Fibroblast of gingiva (primary cell): ENCODE data around the gene LMO4.

Source experiments
- DNase-seq: peaks from one replicate; pipeline ENCODE4 v3.0.0-alpha.2; 2011; ENCODE audit warnings: low read depth

Gene LMO4

GRCh38 chr1:87328272-87329050 lies at the start of gene LMO4:
Gene LMO4 (plus strand): TSS chr1:87328880. CDS start chr1:87332016, 3,136 bp downstream.
- DNase-seq: peak; percentile 99

- no peak for DNase-seq
Observed at GRCh38 chr1:87279536-87279875, 49.2 kb upstream of the LMO4 start.

GRCh38 chr1:87279966-87280535 lies 48.6 kb upstream of the LMO4 start:
- peak; percentile 9 for DNase-seq

DNA sequence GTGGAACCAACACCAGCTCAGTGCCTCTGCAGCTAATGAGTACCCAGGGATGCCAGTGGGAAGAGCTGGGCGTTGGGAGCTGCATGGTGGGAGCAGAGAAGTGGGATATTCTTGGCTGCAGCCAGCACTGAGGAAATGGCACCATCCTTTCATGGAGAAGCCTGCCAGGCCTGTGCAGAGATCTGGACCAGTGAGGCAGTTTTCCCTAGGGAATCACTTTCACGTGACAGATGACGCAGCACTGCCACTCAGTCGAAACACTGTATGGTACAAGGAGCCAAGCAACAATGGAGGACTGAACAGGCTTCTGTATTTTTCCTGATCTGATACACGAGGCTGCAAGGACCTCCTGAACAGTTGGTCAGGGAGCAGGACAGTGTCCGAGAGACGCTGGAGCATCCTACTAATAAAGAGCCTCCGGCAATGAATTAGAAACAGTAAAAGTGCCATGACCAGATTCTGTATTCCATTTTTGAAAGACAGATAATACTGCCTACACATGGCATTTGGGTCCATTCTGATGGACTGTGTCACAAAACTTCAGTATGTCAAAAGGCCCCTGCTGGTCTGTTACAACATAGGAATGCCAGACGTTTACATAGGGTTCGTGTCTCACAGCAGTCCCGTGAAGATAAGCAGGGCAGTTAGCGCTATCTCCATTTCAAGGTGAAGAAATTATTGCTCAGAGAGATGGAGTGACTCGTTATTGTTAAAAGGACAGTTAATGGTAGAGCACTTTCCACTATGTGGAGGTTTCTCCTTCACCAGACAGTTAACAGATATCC lies 44.0 kb upstream of the LMO4 start:
- DNase-seq: no peak

DNA sequence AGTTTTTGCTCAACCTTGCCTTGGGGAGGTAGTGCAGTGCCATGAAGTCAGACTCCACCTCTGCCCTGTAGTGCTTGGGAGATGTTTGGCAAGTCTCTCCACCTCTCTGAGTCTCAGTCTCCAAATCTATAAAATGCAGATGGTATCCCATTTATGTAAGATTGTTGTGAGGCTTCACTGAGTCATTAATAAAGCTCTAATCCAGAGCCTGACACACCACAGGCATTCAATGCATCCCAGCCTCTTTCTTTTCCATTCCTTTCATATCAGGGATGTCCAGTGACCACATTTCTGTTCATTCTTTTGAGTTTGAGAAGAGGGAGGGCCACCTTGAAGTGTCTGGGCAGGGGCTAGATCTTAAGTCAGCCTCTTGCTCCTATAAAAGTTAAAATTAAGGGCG lies 37.6 kb upstream of the LMO4 start:
- no peak for DNase-seq

DNA sequence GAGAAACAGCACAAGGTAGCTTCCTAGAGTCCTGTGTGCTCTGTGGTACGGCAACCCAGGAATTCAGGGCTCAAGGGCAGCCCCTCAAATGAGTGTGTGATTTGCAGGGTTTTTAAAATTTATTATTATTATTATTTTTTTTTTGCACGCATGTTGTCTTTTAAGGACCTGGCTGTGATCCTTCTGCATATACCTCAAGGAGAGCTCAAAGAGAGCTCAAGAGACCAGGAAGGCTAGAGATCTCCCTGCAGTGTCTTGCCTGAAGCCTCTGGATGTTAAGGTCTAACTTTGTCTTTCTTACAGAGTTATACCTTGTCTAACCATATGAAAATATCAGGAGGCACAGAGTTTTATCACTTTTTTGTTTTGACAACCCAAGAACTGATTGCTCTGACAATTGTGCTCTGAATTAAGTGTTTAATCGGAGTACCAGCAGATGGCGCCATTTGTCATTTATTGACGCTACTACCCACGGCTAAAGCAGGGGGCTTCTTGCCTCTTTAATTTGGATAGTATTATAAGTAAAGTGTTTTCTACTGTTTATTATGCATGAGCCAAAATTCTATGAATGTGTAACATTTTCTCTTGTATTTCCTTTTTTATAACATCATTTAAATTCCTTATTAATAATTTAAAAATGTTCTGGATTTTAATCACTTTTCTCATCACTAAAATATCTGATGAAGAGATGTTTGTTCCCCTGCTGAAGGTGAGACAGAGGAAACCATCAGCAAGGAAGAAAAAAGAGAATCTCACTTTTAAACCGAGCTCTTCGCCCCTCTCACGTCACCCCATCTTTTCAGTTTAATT lies 35.8 kb upstream of the LMO4 start:
- DNase-seq: peak; percentile 32

- no peak for DNase-seq
Observed at GRCh38 chr1:87294633-87295032, 34.0 kb upstream of the LMO4 start.

DNA sequence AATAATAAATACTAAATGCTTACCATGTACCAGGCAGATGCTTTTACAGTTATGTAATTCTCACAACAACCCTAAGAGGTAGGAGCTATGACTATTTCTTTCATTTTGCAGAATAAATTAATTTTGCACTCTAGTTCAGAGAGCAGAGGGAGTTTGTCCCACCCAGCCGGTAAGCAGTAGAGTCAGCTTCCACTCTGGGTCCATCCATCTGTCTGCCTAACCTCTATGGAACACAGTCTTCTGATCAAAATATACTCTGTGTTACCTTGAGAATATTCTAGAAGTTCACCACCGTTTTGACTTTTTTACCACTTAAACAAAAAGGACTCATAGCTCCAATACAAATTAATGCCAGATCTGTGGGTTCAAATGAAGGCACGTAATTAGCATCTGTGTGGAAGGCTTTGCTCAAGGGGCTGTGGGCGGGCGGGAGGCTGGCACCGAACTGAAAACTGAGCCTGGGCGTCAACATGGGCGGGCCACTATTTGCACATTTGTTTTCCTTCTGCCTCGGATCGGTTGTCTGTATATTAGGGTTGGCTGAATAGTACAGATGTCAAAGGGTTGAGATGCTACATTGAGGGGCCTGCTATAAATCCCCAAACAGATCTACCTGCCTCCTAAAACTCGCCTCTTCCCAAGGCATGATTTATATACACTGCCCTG lies 33.1 kb upstream of the LMO4 start:
- DNase-seq: no peak

DNA sequence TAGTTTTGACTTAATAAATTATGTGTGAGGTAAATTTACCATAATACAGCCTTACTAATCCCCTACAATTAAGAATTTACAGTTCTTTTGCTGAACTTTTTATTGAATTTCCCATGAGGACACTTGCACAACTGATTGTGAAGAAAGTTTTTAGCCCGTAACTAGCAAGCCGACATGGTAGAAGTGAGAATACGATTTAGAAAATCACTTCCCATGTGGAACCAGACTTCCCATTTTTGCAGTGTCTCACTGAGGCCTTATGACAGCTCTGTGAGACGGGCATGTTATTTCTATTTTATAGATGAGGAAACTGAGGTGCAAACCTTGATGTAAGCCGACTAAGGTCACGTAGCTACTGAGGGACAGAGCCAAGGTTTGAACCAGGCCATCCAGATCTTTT lies 32.5 kb upstream of the LMO4 start:
- DNase-seq: no peak

- DNase-seq: no peak
Observed at GRCh38 chr1:87299661-87300060, 29.0 kb upstream of the LMO4 start.

DNA sequence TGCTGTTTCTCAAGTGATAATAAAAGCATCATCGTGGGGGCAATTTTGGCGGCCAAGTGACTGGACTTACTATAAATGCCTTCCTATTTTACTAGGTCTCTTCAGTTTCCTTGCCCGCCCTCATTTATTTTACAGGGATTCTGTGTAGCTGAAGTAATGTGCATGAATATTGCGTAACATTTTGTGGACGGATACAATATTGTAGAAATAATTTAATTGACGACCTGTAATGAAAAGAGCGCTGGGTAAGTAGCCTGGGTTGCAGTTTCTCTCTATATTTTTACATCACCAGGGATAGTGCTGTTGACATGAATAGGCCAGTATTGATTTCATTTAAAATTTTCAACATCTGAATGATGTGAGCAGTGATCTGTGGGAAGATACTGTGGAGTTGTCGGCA lies 28.1 kb upstream of the LMO4 start:
- no peak for DNase-seq

DNA sequence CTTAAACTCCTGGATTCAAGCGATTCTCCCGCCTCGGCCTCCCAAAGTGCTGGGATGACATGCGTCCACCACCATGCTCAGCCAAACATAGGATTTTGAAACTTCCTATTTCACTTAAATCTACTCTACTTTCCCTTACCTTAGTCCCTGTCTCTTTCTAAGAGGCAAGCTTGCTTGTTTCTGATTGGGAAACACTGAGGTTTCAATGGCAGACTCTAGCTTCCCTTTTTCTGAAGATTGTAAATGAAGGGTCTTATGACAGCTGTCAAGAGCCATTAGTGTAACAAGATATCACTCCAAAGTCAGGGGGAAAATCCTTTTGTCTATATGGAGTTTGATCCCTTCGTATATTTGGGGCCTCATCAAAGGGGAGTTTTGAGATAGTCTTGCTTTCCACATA lies 23.5 kb upstream of the LMO4 start:
- no peak for DNase-seq

GRCh38 chr1:87305762-87306161 lies 22.9 kb upstream of the LMO4 start:
- DNase-seq: peak; percentile 59

GRCh38 chr1:87307306-87307705 lies 21.4 kb upstream of the LMO4 start:
- no peak for DNase-seq

DNA sequence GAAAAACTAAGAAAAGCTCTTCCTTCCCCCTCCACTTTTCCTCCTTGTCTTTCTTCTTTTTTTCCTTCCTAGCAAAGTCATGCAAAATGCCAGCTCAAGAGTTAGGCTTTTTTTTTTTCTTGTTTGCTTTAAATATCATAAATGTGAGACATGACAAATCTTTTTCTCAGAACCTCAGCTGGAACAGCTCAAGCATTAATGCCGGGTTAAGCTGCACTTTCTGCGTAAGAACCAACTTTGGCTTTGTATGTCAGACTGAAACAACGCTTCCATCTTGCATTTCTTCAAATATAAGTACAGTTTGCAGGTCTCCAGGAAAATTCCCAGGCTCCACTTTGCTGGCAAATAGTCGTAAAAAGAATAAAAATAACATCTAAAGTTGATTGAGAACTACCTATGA lies 20.7 kb upstream of the LMO4 start:
- DNase-seq: no peak

DNA sequence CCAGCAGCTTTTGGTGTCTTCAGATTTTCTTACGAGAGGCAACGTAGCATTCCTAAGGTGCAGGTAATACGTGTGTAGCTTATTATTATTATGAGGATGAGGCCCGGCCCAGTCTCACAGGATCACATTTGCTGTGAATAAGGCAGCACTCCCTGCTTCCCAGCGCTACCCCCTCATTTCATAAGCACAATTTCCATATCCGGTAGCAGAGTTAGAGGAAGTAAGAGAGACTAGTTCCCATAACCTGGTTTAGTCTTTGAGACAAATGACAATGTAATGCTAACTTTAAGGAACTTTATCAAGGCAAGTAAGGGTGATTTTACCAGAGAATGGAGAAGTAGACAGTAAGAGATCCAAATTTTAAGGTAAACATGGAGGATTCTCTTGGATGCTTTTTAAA lies 14.6 kb upstream of the LMO4 start:
- no peak for DNase-seq

- DNase-seq: no peak
Observed at GRCh38 chr1:87318056-87318650, 10.5 kb upstream of the LMO4 start.

DNA sequence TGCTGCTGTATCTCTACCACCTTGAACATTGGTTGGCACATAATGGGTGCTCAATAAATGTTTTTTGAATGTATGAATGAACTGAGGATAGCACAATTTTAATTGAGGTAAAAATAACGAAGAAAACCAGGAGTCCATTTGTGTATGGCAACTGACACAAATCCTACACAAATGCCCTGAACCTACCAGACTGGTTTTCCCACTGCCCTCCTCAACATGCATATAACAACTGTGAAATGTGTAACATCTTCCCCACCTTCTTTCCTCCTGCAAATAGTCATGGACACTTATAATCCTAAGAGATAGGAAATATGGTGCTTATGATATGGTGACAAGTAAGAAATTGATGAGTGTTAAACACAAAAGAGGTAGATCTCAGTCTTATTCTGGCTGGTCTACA lies 9.9 kb upstream of the LMO4 start:
- DNase-seq: no peak

DNA sequence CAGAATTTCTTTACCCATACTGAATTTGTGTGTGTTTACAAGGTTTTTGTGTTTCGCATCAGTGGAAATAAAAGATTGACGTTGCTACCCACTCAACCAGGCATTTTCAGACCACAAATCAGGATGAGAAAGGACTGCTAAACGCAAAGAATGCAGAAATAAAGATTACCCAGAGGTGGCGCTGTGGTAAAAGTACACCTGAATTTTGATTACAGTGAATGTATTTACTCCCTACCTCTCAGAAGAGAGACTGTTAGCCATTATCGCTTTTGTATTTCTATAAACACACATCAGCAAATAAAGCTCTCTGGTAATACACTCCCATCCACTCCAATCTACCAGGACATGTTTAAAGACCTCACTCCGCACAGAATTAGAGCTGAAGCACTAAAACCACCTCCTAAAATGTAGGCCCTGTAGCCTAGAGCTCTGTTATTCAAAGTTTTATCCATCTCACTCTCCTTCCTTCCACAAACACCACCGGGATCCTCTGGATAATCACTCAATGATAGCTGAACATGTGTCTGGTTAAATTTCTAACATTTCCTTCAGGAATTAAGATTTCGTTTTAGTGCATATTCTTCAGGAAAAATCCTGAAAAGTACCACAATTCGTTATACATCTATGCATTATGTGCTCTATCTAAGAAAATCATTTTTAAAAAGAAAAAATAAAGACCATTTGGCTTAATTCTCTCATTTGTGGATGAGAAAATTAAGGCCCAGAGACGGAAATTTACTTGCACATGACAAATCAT lies 2.5 kb upstream of the LMO4 start:
- peak; percentile 19 for DNase-seq

GRCh38 chr1:87327376-87328271 lies 1.1 kb upstream of the LMO4 start:
- DNase-seq: no peak
